TTC549 (cell line): ENCODE measurements around the gene ZNF227.
"Not testable (repeated sequence)": the region's sequence is repeated elsewhere in the genome, so short reads cannot be mapped to it uniquely, and the experiment has no call there.

ENCODE experiments used
- FAIRE-seq: peaks from 2 replicates; lab custom pipeline; 2012; peaks lifted over from hg19 to GRCh38; lab: Jason Lieb, UNC

ZNF227 gene

DNA sequence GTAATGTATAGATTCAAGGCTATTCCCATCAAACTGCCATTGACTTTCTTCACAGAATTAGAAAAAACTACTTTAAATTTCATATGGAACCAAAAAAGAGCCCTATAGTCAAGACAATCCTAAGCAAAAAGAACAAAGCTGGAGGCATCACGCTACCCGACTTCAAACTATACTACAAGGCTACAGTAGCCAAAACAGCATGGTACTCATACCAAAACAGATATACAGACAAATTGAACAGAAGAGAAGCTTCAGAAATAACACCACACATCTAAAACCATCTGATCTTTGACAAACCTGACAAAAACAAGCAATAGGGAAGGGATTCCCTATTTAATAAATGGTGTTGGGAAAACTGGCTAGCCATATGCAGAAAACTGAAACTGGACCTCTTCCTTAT, 40.0 kb downstream of the ZNF227 start:
- FAIRE-seq = not testable (repeated sequence)

DNA sequence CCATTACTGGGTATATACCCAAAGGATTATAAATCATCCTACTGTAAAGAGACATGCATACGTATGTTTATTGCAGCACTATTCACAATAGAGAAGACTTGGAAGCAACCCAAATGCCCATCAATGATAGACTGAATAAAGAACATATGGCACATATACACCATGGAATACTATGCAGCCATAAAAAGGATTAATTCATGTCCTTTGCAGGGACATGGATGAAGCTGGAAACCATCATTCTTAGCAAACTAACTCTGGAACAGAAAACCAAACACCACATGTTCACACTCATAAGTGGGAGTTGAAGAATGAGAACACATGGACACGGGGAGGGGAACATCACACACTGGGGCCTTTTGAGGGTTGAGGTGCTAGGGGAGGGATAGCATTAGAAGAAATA, 41.1 kb downstream of the ZNF227 start:
- not testable (repeated sequence) for FAIRE-seq

DNA sequence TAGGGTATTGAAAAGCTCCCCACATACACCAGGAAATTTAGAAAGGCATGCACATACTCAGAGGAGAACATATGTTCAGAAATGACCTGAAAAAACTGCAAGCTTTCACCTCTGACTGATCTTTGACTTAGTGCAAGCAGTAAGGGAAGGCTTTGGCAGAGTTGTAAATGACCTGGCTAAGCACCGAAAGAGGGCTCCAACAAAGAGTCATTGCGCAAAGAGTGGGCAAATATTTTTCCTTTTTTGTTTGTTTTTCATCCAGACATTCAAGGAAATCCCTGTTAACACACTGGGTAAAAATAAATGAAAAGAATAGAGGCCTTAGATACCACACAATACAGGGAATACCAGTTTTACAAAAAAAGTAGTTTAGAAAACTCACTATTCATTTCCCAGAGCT, 42.2 kb downstream of the ZNF227 start:
- no peak for FAIRE-seq

DNA sequence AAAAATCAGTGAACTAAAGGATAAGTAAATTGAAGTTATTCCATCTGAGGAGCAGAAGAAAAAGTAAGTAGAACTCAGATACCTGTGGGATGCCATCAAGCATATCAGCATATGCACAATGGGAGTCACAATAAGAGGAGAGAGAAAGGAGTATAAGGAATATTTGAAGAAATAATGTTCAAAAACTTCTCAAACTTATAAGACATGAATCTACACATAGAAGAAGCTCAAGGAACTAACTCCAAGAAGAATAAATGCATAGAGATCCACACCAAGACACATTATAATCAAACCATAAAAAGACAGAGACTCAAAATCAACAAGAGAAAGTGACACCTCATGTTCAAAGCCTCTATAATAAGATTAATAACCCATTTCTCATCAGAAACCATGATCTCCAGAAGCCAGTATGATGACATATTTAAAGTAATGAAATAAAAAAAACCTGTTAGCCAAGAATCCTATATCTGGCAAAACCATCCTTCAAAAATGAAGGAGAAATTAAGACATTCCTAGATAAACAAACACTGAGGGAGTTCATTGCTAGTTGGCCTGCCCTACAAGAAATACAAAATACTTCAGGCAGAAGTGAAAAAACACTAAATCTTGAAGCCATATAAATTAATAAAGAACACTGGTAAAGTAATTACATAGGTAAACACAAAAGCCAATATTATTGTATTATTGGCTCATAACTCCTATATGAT, 43.5 kb downstream of the ZNF227 start:
- no peak for FAIRE-seq

DNA sequence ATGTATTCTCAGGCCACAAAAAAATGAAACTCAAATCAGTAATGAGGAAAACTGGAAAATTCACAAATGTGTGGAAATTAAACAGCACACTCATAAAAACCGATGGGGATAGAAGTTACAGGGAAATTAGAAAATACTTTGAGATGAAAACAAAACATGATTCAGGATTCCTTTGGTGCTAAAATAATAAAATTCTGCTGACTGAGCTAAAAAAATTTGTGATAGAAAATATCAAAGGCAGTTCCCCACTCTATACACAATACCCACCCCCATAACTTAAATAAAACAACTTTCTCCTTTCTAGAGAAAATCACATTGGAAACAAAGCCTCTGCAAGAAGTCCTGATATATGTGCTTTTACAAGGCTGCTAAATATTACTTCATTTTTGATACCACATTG, 45.8 kb downstream of the ZNF227 start:
- no peak for FAIRE-seq

DNA sequence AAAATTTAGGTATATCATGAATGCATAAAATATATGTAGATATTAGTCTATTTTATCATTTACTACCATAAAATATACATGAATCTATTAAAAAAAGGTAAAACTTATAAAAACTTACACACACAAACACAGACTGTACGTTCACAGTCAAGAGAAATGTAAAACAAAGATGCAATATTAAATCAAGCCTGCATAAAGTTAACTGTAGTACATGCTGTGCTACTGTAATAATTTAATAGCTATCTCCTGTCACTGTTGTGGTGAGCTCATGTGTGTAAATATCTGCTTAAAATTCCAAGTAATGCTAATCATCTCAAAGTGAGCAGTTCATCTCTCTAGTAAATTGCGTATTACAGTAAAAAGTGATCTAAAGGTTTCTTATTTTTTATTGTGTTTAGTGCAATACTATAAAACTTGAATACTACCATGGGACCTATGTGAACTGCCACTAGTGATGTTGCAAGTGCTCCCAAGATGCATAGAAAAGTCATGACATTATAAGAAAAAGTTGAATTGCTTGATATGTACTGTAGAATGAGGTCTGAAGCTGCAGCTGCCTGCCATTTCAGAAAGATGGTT, 46.6 kb downstream of the ZNF227 start:
- no peak for FAIRE-seq

DNA sequence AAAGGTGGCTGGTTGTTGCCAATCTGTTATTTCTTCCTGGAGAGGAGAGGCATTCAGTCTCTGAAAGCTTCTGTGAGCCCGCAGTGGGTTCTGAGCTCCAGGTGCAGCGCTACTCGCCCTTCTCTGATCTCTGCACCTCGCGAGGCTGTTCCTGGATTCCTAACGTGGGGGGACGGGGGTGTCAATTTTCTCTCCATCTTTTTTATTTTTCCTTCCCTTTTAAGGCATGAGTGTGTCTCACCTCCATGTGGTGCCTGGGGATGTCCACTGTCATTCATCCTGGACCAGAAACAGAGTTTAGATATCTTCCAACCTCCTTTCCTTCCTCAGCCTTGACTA, 48.0 kb downstream of the ZNF227 start:
- no peak for FAIRE-seq

DNA sequence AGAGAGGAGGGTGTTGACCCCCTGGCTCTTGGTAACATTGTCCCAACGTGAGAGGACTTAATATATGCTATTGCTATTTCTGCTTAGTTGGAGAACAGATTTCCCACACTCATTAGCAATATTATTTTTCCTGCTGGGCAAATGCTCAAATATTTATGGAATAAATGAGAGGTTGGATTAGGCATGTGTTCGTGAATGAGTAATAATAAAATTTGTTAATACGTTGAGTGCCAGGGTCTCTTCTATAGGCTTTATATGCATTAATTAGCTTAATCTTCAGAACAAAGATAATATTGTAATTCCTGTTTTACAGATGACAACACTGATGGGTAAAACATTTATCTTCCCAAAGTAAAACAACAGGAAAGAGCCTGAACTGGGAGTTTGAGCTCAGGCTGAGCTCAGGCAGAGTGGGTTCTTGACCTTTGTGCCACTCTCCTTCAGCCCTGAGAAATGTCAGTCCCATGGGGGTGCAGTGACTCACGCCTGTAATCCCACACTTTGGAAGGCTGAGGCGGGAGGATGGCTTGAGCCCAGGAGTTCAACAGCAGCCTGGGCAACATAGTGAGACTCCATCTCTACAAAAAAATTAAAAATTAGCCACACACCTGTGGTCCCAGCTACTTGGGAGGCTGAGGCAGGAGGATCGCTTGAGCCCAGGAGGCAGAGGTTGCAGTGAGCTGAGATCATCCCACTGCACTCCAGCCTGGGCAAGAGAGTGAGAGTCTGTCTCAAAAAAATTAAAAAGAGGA, 48.5 kb downstream of the ZNF227 start:
- FAIRE-seq = no peak

DNA sequence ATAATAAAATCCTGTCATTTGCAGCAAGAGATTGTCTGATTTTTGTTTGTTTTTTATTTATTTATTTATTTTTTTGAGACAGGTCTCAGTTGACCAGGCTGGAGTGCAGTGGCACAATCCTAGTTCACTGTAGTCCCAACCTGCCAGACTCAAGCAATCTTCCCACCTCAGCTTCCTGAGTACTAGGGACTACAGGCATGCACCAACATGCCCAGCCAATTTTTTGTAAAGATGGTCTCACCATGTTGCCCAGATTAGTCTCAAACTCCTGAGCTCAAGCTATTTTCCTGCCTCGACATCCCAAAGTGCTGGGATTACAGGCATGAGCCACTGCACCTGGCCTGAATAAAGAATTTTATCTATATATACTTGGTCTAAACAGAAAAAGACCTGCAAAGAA, 65.0 kb downstream of the ZNF227 start:
- FAIRE-seq = no peak

DNA sequence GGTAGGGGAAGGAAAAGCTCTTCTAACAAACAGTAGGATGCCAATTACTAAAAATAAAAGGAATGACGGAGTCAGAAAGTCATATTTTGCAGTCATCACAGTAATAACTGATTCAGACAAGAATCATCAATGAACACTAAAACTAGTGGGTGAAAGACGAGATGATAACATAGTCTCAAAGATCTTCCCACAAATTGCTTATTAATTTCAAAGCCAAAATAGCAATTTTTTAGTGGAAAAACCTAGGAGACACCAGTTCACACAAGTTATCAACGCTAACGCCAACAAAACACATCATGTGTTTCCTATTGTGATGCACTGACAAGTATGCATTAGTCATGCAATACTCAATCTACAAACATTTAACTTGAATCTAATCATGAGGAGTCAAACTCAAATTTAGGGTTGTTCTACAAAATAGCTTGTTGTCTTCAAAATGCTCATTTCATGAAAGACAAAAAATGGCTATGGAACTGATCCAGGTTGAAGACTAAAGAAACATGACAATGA, 65.9 kb downstream of the ZNF227 start:
- no peak for FAIRE-seq

DNA sequence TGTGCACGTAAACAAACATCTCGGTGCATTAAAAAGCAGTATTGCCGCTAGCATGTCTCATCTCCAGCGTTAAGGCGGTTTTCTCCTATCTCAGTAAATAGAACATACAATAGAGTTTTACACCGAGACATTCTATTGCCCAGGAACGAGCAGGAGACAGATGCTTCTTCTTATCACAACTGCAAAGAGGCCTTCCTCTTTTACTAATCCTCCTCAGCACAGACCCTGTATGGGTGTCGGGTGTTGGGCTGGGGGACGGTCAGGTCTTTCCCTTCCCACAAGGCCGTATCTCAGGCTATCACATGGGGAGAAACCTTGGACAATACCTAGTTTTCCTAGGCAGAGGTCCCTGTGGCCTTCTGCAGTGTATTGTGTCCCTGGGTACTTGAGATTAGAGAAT, 68.6 kb downstream of the ZNF227 start:
- no peak for FAIRE-seq

DNA sequence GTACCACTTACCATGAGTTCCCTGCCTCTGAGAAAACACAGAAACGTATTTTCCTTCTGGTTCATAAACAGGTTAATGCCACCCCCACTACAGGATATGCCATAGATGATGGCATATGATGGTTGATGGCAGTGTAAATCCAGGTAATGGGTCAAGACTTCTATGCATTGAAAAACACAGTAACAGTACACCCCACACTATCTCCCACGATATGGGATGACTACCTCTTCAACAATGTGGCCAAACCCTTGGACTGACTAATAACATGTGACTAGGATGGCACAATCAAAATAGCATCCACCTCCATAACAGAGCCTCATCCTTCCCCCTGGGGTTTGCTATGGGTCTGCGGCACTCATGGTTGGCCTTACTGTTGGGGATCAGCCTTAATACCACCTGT, 70.5 kb downstream of the ZNF227 start:
- no peak for FAIRE-seq

DNA sequence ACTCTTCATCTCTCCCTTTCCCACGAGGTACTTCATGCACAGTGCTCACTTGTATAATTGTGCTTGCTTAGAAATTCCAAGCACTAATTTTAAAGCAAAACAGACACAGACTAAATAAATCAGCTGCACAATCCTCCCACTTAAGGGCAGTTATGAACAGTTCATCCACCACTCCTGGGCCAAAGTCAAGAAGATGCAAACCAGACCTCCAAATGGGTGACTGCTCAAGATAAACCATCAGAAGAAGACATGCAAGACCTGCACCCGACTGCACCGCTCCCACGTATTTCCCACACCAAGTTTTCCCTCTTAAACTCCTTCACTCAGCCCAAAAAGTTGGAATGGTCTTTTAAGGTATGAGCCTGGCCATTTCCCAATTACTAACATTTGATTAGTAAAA, 72.6 kb downstream of the ZNF227 start:
- no peak for FAIRE-seq
